SH-SY5Y (cell line): ENCODE data around the gene AVPI1.
A peak's percentile ranks its signal among the peaks of the same experiment; 100 is the strongest.

Source experiments
- GATA2 ChIP-seq: IDR thresholded peaks from 2 replicates; pipeline ENCODE4 v1.6.1; 2011; ENCODE audit warnings: mild to moderate bottlenecking, low read depth, low read length
- GATA3 ChIP-seq: IDR thresholded peaks from 2 replicates; pipeline ENCODE4 v1.6.1; 2011; ENCODE audit warnings: low read depth, mild to moderate bottlenecking, low read length, moderate library complexity

Gene AVPI1

DNA sequence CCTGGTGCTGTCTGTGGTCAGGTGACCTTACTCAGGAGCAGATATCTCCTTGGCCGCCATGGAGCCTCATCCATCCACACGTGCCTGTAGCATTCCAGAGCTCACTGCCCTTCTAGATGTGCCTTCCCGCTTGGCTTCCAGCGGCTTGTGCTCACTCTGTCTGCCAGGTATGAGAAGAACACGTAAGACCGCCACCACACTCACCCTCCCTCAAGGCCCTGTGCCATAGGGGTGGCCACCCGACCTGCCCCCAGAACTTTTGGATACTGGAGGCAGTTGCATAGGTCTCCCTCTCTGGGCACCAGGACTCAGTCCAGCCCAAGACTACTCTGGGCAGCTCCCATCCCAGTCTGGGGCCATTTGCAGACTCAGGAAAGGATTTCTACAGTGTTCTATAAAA, 30.6 kb upstream of the AVPI1 start:
- TF ChIP-seq GATA3 (no peak), GATA2 (no peak)

DNA sequence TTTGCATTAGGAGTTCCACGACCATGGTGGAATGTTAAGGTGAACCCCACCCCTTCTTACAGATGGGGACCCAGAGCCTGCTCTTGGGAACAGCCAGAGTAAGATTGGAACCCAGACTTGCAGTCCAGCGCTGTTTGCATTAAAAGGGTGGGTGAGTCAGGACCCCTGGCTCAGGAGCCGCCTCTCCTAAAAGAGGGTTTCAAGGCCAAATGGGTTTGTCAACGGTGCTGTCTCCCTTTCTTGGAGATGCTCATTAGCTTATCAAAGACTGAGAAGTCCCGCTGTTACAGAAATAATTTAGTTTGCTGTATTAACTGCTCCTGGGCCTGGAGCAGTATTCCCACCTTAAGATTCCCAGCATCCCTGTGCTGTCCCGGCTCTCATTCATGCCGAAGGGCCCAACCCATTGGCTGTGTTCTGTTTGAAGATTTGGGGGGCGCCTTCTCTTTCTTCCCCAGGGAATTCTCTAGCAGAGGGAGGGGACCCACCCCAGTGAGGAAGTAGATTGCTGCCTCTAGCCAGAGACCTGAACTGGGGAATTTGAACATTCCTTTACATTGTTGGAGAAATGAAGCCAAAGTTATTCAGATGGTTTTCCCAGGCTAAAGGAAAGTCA, 28.3 kb upstream of the AVPI1 start:
- TF ChIP-seq GATA2 (no peak), GATA3 (no peak)

DNA sequence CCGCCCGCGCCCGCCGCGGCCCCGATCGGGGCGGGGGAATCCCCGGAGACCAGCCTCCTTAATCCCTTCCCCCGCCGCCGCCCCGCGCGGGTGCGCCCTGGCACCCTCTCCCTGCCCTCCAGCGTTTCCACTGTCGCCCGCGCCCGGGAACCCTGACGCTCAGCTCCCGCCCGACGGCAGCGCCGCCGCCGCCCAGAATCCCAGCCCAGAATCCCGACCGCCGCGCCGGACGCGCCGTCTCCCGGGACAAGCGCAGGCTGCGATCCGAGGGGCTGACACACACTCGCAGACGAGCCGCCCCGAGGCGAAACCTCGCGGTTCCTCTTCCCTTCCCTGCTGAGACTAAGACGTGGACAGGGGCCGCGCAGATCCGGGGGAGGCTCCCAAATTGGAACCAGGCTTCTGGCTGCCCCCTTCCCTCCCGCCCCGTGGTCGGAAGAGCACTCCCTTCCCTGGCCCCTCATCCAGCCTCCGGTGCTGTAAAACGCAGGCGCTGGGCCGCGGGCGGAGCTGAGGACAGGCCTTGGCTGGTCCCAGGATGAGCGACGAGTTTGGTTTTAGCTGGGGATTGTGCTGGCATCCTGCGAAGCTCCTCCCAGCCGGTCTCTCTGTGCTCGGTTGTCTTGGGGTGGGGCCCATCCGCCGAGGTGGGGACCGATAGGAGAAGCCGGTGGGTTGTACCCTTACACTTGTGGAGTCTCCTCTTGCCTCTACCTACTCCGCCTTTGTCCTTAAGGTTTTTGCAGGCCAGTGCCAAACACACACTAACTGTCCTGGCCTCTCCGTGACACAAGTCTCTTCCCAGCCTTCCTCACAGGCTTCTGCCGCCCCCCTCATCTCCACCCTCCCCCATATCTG, 27.6 kb upstream of the AVPI1 start:
- no peak for TF ChIP-seq GATA3
- TF ChIP-seq GATA2: no peak

DNA sequence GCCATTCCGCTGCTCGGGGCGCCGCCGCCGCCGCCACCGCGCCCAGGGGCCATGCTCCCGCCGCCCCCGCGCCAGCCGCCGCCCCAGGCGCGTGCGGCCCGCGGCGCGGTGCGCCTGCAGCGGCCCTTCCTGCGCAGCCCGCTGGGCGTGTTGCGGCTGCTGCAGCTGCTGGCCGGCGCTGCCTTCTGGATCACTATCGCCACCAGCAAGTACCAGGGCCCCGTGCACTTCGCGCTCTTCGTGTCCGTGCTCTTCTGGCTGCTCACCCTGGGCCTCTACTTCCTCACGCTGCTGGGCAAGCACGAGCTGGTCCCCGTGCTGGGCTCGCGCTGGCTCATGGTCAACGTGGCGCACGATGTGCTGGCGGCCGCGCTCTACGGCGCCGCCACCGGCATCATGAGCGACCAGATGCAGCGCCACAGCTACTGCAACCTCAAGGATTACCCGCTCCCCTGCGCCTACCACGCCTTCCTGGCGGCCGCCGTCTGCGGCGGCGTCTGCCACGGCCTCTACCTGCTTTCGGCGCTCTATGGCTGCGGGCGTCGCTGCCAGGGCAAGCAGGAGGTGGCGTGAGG, 26.9 kb upstream of the AVPI1 start:
- no peak for TF ChIP-seq GATA2
- TF ChIP-seq GATA3: no peak

DNA sequence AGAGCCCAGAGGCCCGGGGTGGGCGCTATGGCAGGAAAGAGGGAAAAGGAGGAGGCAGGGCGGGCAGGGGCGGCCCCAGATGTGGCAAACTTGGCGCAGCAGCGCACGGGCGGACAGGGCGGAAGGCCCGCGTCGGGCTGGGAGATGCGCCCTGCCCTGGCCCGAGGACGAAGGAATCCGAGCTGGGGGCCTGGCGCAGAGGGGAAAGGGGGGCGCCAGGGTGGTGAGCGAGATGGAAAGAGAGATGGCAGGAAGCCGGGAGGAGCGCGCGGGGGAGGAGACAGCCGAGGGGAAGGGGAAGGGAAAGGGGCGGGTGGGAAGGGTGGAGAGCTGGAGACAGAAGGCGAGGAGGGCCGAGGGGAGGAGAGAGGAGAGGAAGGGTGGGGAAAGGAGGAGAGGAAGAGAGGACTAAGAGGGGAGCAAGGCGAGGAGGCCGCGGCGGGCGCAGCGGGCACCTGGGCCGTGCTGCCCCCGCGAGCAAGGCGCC, 26.3 kb upstream of the AVPI1 start, which contains the start of gene MARVELD1:
MARVELD1 (plus strand) TSS at position 392 of the 487 bp plus-strand sequence. CDS start 147 bp downstream, outside the sequence.
- TF ChIP-seq GATA3 (no peak), GATA2 (peak; percentile 65)

DNA sequence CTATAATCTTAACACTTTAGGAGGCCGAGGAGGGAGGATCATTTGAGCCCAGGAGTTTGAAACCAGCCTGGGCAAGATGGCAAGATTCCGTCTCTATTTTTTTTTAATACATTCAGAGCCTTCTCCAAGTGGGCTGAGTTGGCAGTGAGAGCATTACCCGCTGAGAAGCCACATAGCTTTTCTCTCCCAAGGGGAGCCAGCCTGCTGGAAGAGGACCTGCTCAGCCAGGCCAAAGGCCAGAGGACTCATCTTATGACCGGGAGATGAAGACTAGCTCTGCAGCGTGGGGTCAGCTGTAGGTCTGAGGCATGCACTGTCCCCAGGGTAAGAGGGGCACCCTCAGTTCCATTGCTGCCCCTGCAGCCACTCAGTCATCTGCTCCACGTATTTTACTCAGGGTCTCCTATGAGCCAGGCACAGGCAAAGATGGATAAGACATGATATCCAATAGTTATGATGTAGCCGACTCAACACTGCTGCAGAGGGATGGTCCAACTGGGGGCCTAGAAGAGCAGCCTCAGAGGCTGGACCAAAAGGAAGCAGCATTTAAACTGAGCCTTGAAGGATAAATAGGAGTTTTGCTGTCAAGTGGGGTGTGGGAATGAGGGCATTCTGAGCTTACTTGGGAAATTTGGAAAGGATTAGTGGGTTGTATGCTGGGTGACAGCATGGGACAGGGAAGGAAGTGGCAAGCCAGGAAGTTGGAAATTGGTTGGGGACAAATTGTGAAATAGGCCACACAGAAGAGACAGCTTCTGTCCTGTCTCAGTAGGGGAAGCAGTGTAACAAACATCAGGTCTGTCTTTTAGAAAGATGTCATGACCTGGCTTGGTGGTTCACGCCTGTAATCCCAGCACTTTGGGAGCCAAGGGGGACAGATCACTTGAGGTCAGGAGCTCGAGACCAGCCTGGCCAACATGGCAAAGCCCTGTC, 24.9 kb upstream of the AVPI1 start:
- TF ChIP-seq GATA2 (no peak), GATA3 (no peak)

DNA sequence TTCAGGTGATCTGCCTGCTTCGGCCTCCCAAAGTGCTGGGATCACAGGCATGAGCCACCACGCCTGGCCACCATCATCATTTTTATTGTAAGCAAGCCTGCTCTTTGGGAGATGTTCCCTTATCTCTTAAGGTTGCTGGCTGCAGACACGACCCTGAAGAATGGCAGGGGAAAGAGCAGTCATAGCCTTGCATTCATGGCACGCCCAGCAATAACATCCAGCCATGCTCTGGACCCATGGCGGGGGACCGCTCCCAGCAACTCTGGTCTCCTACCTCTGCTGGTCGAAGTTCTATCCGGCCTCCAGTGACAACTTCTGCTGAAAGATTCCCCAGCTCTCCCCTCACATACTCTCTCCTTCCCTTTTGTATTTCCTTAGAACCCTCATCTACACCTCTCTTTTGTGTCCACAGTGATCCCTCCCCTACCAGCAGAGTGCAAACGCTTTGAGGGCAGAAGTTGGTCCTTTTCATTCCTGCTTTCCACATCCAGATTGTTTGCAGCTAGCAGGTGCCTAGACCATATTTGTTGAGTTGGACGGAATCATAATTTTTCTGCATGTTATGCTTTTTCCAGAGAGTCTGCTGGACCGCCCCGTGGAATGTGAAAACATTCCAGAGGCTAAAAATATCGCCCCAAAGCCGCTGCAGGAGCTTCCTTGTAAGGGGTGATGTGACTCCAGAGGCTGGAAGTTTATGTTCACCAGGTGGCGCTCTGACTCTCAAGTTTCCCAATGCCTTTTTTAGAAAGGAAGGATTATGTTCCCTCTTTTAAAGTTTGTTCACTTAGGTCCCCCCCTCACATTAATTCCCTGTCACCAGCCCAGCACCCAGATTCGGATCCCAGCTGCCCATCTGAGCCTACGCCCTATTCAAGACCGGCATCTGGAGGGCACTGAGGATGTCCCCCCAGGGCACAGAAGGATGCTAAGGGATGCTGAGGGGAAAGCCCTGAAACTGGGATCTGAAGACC, 22.2 kb upstream of the AVPI1 start:
- TF ChIP-seq GATA3: no peak
- TF ChIP-seq GATA2: no peak

DNA sequence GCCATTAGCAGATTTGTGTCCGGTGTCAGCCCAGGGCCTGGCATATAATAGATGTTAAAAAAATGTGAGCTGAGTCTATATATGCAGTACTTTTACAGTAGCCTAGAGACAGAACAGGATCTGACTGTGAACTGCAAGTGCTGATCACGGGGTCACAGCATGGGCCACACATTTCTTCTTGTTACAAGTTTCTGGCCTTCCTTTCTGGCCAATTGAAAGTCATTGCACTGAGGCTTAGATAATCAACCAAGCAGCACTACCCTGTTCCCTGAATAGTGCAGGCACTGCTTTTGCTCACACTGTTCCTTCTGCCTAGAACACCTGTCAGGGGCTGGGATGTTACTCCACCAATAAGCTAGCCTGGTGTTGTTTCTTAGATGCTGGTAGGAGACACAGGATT, 21.1 kb upstream of the AVPI1 start:
- TF ChIP-seq GATA2: no peak
- no peak for TF ChIP-seq GATA3

DNA sequence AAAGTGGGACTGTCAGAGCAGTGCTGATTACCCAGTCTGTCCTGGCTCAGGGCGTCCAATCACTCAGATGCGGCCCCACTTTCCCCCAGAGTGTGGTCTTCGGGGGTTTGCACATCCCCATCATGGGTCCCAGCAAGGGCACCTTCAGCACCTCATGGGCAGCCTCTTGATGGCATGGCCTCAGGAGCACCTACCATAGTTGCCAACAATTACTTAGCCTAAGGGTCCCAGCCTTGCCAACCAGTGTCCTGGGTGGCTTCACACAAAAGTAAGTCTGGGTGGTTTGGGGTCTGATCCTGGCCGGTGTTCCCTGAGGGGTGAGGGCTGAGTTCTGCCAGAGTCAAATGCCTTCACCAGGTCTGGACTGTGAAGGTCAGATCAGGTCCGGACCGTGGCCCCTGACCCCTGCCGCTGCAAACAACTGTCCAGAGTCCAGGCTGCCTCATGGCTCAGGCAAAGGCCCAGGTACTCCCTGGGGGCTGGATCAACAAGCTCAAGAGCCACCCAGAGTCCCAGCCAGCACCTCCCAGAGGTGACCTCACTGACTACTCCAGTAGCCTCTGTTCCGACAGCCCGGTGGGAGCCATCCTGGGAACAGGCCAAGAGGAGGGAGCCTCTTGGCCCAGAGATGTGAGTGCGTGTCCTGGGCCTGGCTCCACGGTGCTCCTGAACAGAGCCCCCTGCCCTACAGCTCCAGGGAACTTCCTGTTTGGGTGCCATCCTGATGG, 20.3 kb upstream of the AVPI1 start:
- TF ChIP-seq GATA3: no peak
- TF ChIP-seq GATA2: no peak

DNA sequence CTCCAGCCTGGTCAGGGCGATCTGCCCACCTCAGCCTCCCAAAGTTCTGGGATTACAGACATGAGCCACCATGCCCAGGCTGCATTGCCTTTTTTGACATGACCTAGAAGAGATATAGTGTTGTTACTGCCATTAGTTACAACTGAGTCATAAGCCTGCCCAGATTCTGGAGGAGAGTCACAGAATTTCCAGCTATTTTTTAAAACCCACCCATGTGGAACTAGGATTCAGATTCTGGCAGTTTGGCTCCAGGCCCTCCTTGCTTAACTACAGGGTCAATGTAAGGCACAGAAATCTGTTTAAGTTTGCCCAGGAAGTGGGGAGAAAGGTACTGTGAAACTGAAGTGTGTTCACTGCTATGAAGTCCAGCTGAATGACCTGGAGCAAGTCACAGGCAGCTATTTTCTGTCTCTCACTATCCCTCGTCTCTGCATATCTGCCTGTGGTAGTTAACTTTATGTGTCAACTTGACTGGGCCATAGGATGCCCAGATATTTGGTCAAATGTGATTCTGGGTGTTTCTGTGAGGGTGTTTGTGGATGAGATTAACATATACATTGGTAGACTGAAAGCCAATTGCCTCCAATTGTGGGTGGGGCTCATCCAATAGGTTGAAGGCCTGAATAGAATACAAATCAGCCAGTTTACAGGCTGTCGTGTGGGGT, 18.1 kb upstream of the AVPI1 start:
- no peak for TF ChIP-seq GATA2
- no peak for TF ChIP-seq GATA3

DNA sequence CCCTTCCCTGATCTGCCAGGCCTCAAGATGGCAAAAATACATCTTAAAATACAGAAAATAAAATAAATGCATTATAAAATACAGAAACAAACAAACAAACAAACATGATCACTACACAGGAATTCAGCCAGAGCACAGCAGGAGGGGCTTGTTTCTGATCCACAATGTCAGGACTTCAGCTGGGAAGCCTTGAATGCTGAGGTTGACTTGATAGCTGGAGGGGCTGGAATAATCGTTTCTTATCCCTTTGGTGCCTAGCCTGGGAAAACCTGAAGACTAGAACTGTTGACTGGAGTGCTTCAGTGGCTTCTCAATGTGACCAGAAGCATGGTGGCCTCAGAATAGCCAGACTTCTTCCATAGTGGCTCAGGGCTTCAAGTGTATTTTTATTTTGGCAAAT, 17.3 kb upstream of the AVPI1 start:
- TF ChIP-seq GATA2 (no peak), GATA3 (no peak)
